Sigmoid colon (tissue), 4 donors: ENCODE results near the gene TMEM156.

Experiments used
- POLR2A ChIP-seq, 2 donors: fragments of 450-650 bp; IDR thresholded peaks; one replicate each; pipeline ENCODE4 v1.6.1; 2016; ENCODE audit warnings: antibody characterized with exemption in 2 of 2, mild to moderate bottlenecking in 2 of 2, moderate library complexity in 2 of 2
- POLR2AphosphoS5 ChIP-seq, 4 donors: sonication (generic); formaldehyde crosslinking; IDR thresholded peaks; one replicate each; pipeline ENCODE4 v1.6.1; 2017; ENCODE audit warnings: antibody characterized with exemption in 4 of 4
- TF ChIP-seq, protein P1 (sequence below), 4 experiments: fragments of 450-650 bp in 3 of 4; fragments of 200-600 bp in 1 of 4; IDR thresholded peaks; one replicate each; pipeline ENCODE4 v1.5.1; 2016 to 2019; ENCODE audit warnings: antibody characterized with exemption in 4 of 4, mild to moderate bottlenecking in 3 of 4, moderate library complexity in 2 of 4

DNA sequence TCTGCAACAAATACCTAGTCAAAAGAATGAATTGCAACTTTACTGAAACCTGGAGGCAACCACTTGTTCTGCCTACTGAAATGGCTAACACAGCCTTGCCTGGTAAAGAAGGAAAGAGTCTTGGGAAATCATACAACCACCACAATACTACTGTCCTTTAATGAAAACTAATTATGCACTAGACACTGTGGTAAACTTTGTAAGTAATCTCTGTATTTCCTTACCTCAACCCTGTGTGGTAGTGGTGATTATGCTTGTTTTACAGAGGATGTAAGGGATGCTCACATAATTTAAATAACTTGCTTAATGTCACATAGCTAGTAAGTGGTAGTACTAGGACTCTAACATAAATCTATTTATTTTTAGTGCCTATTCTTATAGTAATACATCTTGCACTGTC is 44.7 kb downstream of the TMEM156 start:
- TF ChIP-seq, protein P1, sequence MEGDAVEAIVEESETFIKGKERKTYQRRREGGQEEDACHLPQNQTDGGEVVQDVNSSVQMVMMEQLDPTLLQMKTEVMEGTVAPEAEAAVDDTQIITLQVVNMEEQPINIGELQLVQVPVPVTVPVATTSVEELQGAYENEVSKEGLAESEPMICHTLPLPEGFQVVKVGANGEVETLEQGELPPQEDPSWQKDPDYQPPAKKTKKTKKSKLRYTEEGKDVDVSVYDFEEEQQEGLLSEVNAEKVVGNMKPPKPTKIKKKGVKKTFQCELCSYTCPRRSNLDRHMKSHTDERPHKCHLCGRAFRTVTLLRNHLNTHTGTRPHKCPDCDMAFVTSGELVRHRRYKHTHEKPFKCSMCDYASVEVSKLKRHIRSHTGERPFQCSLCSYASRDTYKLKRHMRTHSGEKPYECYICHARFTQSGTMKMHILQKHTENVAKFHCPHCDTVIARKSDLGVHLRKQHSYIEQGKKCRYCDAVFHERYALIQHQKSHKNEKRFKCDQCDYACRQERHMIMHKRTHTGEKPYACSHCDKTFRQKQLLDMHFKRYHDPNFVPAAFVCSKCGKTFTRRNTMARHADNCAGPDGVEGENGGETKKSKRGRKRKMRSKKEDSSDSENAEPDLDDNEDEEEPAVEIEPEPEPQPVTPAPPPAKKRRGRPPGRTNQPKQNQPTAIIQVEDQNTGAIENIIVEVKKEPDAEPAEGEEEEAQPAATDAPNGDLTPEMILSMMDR (IDR thresholded peaks at IDR 0.05), result no peak
- TF ChIP-seq POLR2A (IDR thresholded peaks at IDR 0.05) (no peak), POLR2AphosphoS5 (IDR thresholded peaks at IDR 0.05) (no peak)
